Astrocyte (in vitro differentiated cells and primary cell): ENCODE data around the gene C8A.

ENCODE experiments used
- CTCF ChIP-seq: IDR thresholded peaks from 2 replicates; pipeline ENCODE4 v1.5.1; 2011; ENCODE audit warnings: low read depth, mild to moderate bottlenecking, inconsistent platforms, low read length, moderate library complexity; ENCODE audit not compliant: insufficient read depth
- EZH2 ChIP-seq: IDR thresholded peaks from 2 replicates; pipeline ENCODE4 v1.6.1; 2012; ENCODE audit warnings: mild to moderate bottlenecking, low read length, inconsistent platforms; ENCODE audit not compliant: insufficient read depth

GRCh38 chr1:56966698-56966999, 112.1 kb downstream of the C8A start:
- TF ChIP-seq CTCF: no peak
- no peak for TF ChIP-seq EZH2
